ENCODE results near the gene UPF3A. TPM values are rescaled to one million over a fixed set of nuclear protein-coding genes. Genes with fewer than 3 reads are reported as not detected.

The UPF3A gene
- total and polyA plus RNA-seq, 10 of the 15 experiments (the other 5 are each of a cell fraction or from before 2014, with no cell fraction given), result 18.6 to 61.5 (median 43.3) TPM

DNA sequence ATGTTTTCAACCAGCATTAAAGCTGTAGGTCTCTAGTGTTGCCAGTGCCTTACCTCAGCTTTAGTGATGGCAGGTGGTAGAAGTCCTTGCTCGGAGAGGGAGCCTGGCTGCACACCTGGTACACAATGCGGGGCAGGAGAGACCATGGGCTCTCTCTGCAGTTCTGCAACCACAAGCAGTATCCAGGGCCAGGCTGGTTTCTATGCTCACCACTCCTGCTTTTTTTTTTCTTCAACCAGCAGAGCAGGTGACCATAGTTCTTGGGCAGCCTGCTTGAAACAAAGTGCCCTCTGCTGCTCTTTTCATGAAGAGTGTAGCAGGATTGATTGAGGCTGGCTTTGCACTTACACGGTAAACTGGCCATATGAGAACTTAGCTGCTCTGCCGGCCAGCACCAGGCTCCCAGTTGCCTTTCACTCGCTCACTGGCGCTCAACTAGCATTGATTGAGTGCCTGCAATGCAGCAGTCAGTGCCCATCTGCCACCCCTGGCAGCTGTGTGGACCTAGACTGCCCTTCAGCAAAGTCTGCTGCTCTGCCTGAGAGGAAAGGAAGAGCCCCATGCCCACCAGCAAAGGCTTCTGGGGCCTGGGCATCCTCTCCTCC is 28.5 kb downstream of the UPF3A start:
- Histone ChIP-seq H2AFZ (ENCODE audit: control insufficient read depth, low read depth, low read length) (no peak overlapping the region), H3K4me3 (no peak overlapping the region), H3K9ac (ENCODE audit: control insufficient read depth, insufficient read depth, low read length) (no peak overlapping the region), H3K36me3 (ENCODE audit: control insufficient read depth in 2 of 2, insufficient read depth in 2 of 2, low read length in 1 of 2) (no peaks in the 10 kb centered on the region; a peak in 1 of 4 replicates), H3K79me2 (ENCODE audit: control insufficient read depth, insufficient read depth, low read length) (peaks cover 12% of the 10 kb centered on the region), H3K27ac (ENCODE audit: control insufficient read depth, insufficient read depth) (no peak overlapping the region), H4K20me1 (ENCODE audit: control insufficient read depth, insufficient read depth) (no peaks in the 10 kb centered on the region), H3K9me3 (replicated peaks; ENCODE audit: control insufficient read depth, insufficient read depth, low read length) (no peaks in the 10 kb centered on the region), H3K4me2 (ENCODE audit: control insufficient read depth, insufficient read depth) (no peak overlapping the region), H3K4me1 (ENCODE audit: control insufficient read depth, insufficient read depth, low read length) (peaks cover 5% of the 10 kb centered on the region; the same call in 1 of the 2 replicates), H3K27me3 (replicated peaks in 1 of 2; ENCODE audit: control insufficient read depth in 2 of 2, insufficient read depth in 2 of 2, low read length in 1 of 2) (no peaks in the 10 kb centered on the region)
- intact Hi-C loops (cut with micrococcal nuclease; ENCODE audit: unreplicated experiment) (no loop called here), in situ Hi-C loops (cut with MboI) (no loop called here)
- no peak for TF ChIP-seq EED (IDR thresholded peaks at IDR 0.05; ENCODE audit: low read depth)
- no peak for TF ChIP-seq HDAC6 (IDR thresholded peaks at IDR 0.05; ENCODE audit: unreplicated experiment)
- TF ChIP-seq JUNB (IDR thresholded peaks at IDR 0.05), result no peak
- ChIA-PET SMC1A (ENCODE audit: uncharacterized antibody, unreplicated experiment) (interaction anchor here (1.3 to 2.3 kb wide), 2 partner anchors 15 to 17 kb away, joined by 3 to 5 read pairs; no protein-coding TSS in a partner anchor), POLR2A (interaction anchor here (0.6 to 1.1 kb wide), 3 partner anchors 12 to 34 kb away, joined by 3 to 4 read pairs (median 3); no protein-coding TSS in a partner anchor), CTCF (no interaction called here), RAD21 (ENCODE audit: unreplicated experiment) (interaction anchor here (4.3 kb wide), 1 partner anchor 29 kb away, joined by 24 read pairs; the partner anchor contains the start of gene UPF3A)
- ATAC-seq, result no peak
- DNase-seq (ENCODE audit: low read depth, low spot score), result no peak
- BruUV-seq (replicated peaks), result no TSS peak
- FAIRE-seq, result no peak
- whole genome bisulfite sequencing (ENCODE audit: insufficient coverage, insufficient replicate concordance, low lambda C conversion rate, missing lambda C conversion rate), result 91% methylated on average over 6 of the region's 6 CpGs

DNA sequence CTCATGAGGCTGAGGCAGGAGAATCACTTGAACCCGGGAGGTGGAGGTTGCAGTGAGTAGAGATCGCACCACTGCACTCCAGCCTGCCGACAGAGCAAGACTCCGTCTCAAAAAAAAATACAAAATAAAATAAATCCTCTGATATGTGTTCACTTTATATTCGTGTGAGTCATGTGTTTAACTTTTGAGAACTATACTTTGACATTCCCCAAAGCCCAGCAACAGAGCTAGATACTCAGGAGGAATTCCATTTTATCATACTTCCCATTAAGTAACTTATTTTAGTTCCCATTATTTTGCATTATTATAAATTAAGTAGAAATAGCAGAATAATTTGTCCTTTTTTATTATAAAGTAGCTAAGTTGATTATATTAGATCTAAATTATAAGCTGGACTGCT is 29.6 kb downstream of the UPF3A start:
- Histone ChIP-seq H3K27me3 (replicated peaks in 1 of 2; ENCODE audit: control insufficient read depth in 2 of 2, insufficient read depth in 2 of 2, low read length in 1 of 2) (no peaks in the 10 kb centered on the region), H3K4me2 (ENCODE audit: control insufficient read depth, insufficient read depth) (no peak overlapping the region), H3K9ac (ENCODE audit: control insufficient read depth, insufficient read depth, low read length) (no peak overlapping the region), H2AFZ (ENCODE audit: control insufficient read depth, low read depth, low read length) (no peak overlapping the region), H3K4me1 (ENCODE audit: control insufficient read depth, insufficient read depth, low read length) (peaks cover 5% of the 10 kb centered on the region; the same call in 1 of the 2 replicates), H4K20me1 (ENCODE audit: control insufficient read depth, insufficient read depth) (no peaks in the 10 kb centered on the region), H3K27ac (ENCODE audit: control insufficient read depth, insufficient read depth) (no peak overlapping the region), H3K4me3 (no peak overlapping the region), H3K9me3 (replicated peaks; ENCODE audit: control insufficient read depth, insufficient read depth, low read length) (no peaks in the 10 kb centered on the region), H3K36me3 (ENCODE audit: control insufficient read depth in 2 of 2, insufficient read depth in 2 of 2, low read length in 1 of 2) (no peaks in the 10 kb centered on the region; a peak in 1 of 4 replicates), H3K79me2 (ENCODE audit: control insufficient read depth, insufficient read depth, low read length) (peaks cover 23% of the 10 kb centered on the region)
- in situ Hi-C loops (cut with MboI), result no loop called here
- ChIA-PET SMC1A (ENCODE audit: uncharacterized antibody, unreplicated experiment) (interaction anchor here (0.7 to 3.8 kb wide), 11 partner anchors 9 to 31 kb away, joined by 3 to 27 read pairs (median 4); partner anchors contain the start of gene UPF3A), CTCF (interaction anchor here (0.8 to 1.2 kb wide), 4 partner anchors 16 to 83 kb away, joined by 3 read pairs; no protein-coding TSS in a partner anchor), POLR2A (interaction anchor here (0.6 to 4.2 kb wide), 4 partner anchors 11 to 34 kb away, joined by 3 to 39 read pairs (median 3); partner anchors contain the start of gene UPF3A), RAD21 (ENCODE audit: unreplicated experiment) (interaction anchor here (1.2 to 4.3 kb wide), 3 partner anchors 23 to 31 kb away, joined by 3 to 24 read pairs (median 10); partner anchors contain the start of gene UPF3A)
- WGBS (ENCODE audit: insufficient coverage, insufficient replicate concordance, low lambda C conversion rate, missing lambda C conversion rate), result 91% methylated on average over 5 of the region's 5 CpGs
- no peak for ATAC-seq
- no peak for DNase-seq (ENCODE audit: low read depth, low spot score)
- no TSS peak for BruUV-seq (replicated peaks)
- intact Hi-C loops (cut with micrococcal nuclease; ENCODE audit: unreplicated experiment), result no loop called here
- no peak for FAIRE-seq
- TF ChIP-seq NRF1 (conservative IDR thresholded peaks at IDR 0.05; ENCODE audit: low read depth, low read length) (no peak), NFYB (IDR thresholded peaks at IDR 0.05; ENCODE audit: insufficient read depth, low read depth, low read length) (no peak), BRCA1 (IDR thresholded peaks at IDR 0.05; ENCODE audit: low read depth, low read length) (no peak), BHLHE40 (IDR thresholded peaks at IDR 0.05; ENCODE audit: borderline replicate concordance in 1 of 2, low read depth in 2 of 2, low read length in 1 of 2) (no peak), ZNF217 (IDR thresholded peaks at IDR 0.05) (no peak), POLR2AphosphoS2 (IDR thresholded peaks at IDR 0.05; ENCODE audit: low read depth, low read length) (no peak)
- TF ChIP-seq, protein P1, sequence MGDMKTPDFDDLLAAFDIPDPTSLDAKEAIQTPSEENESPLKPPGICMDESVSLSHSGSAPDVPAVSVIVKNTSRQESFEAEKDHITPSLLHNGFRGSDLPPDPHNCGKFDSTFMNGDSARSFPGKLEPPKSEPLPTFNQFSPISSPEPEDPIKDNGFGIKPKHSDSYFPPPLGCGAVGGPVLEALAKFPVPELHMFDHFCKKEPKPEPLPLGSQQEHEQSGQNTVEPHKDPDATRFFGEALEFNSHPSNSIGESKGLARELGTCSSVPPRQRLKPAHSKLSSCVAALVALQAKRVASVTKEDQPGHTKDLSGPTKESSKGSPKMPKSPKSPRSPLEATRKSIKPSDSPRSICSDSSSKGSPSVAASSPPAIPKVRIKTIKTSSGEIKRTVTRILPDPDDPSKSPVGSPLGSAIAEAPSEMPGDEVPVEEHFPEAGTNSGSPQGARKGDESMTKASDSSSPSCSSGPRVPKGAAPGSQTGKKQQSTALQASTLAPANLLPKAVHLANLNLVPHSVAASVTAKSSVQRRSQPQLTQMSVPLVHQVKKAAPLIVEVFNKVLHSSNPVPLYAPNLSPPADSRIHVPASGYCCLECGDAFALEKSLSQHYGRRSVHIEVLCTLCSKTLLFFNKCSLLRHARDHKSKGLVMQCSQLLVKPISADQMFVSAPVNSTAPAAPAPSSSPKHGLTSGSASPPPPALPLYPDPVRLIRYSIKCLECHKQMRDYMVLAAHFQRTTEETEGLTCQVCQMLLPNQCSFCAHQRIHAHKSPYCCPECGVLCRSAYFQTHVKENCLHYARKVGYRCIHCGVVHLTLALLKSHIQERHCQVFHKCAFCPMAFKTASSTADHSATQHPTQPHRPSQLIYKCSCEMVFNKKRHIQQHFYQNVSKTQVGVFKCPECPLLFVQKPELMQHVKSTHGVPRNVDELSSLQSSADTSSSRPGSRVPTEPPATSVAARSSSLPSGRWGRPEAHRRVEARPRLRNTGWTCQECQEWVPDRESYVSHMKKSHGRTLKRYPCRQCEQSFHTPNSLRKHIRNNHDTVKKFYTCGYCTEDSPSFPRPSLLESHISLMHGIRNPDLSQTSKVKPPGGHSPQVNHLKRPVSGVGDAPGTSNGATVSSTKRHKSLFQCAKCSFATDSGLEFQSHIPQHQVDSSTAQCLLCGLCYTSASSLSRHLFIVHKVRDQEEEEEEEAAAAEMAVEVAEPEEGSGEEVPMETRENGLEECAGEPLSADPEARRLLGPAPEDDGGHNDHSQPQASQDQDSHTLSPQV (IDR thresholded peaks at IDR 0.05), result no peak

Measured in GM12878 (cell line).